Measurements from ENCODE around the gene TARBP1. TPM values are rescaled to one million over a fixed set of nuclear protein-coding genes. Genes with fewer than 3 reads are reported as not detected.

The TARBP1 gene
- total and polyA plus RNA-seq, 2 of the 4 experiments (the other 2 are of a cell fraction), result 10.6 to 17.7 TPM

GRCh38 chr1:234527346-234527745, 48.4 kb upstream of the TARBP1 start:
- Histone ChIP-seq H3K56ac (ENCODE audit: extremely low read depth, insufficient read depth, low read length) (no peak overlapping the region), H4K8ac (ENCODE audit: low read depth in 2 of 2, low read length in 2 of 2) (no peak overlapping the region), H3K36me3 (ENCODE audit: control insufficient read depth, insufficient read depth, low read length) (no peaks in the 10 kb centered on the region), H3K27ac (ENCODE audit: insufficient read depth, low read length) (no peak overlapping the region), H3K4ac (ENCODE audit: low read depth, low read length) (no peak overlapping the region; the same call in 1 of the 2 replicates), H3K9ac (ENCODE audit: low read depth, low read length) (no peak overlapping the region), H3K4me3 (ENCODE audit: insufficient read depth, low read depth, low read length) (no peak overlapping the region), H3K14ac (replicated peaks; ENCODE audit: low read depth, low read length) (no peak overlapping the region), H2BK120ac (ENCODE audit: low read depth, low read length) (no peak overlapping the region), H4K91ac (ENCODE audit: insufficient read depth, low read depth, low read length) (no peak overlapping the region), H2AK9ac (replicated peaks; ENCODE audit: low read depth, low read length, poor library complexity) (no peak overlapping the region), H2AFZ (replicated peaks; ENCODE audit: low read length, poor library complexity) (no peak overlapping the region), H3K4me1 (ENCODE audit: control insufficient read depth, insufficient read depth, low read length) (peaks cover 21% of the 10 kb centered on the region), H3K79me1 (ENCODE audit: low read depth in 1 of 2, low read length in 2 of 2) (peaks cover 0 to under 1% of the 10 kb centered on the region in 2 experiments; a peak in 1 of 4 replicates), H2BK5ac (ENCODE audit: low read depth, low read length, poor library complexity, severe bottlenecking) (no peak overlapping the region), H3K23ac (ENCODE audit: low read depth, low read length) (no peak overlapping the region; the same call in 1 of the 2 replicates), H3K18ac (ENCODE audit: low read depth, low read length) (no peak overlapping the region), H4K5ac (ENCODE audit: low read depth, low read length) (no peak overlapping the region), H3K4me2 (ENCODE audit: low read depth, low read length) (no peak overlapping the region), H3K9me3 (ENCODE audit: control insufficient read depth, insufficient read depth, low read length) (no peaks in the 10 kb centered on the region), H4K20me1 (ENCODE audit: insufficient read depth, low read length) (no peaks in the 10 kb centered on the region), H2BK20ac (ENCODE audit: low read depth, low read length) (no peak overlapping the region), H2AK5ac (ENCODE audit: low read depth, low read length) (no peak overlapping the region), H3K27me3 (ENCODE audit: control insufficient read depth, insufficient read depth, low read length) (no peaks in the 10 kb centered on the region), H2BK15ac (ENCODE audit: low read depth, low read length) (no peak overlapping the region), H3K9me1 (ENCODE audit: insufficient read depth, low read length) (peaks cover 7% of the 10 kb centered on the region)
- POLR2A ChIA-PET (ENCODE audit: unreplicated experiment), result no interaction called here
- intact Hi-C loops (cut with micrococcal nuclease), result no loop called here
- TF ChIP-seq NFE2L2 (IDR thresholded peaks at IDR 0.05; ENCODE audit: low read depth, low read length) (no peak), CHD1 (IDR thresholded peaks at IDR 0.05; ENCODE audit: low read depth, low read length) (no peak), BHLHE40 (IDR thresholded peaks at IDR 0.05; ENCODE audit: low read depth, low read length) (no peak), RFX5 (IDR thresholded peaks at IDR 0.05; ENCODE audit: low read depth, low read length) (no peak), CTCF (conservative IDR thresholded peaks at IDR 0.05; ENCODE audit: low read depth, low read length) (no peak), FOS (IDR thresholded peaks at IDR 0.05; ENCODE audit: low read depth, low read length) (no peak), MAZ (IDR thresholded peaks at IDR 0.05; ENCODE audit: borderline replicate concordance, low read depth, low read length) (no peak), ELK1 (IDR thresholded peaks at IDR 0.05; ENCODE audit: borderline replicate concordance, low read depth, low read length) (no peak)
- TF ChIP-seq, protein P1, sequence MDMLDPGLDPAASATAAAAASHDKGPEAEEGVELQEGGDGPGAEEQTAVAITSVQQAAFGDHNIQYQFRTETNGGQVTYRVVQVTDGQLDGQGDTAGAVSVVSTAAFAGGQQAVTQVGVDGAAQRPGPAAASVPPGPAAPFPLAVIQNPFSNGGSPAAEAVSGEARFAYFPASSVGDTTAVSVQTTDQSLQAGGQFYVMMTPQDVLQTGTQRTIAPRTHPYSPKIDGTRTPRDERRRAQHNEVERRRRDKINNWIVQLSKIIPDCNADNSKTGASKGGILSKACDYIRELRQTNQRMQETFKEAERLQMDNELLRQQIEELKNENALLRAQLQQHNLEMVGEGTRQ (IDR thresholded peaks at IDR 0.05; ENCODE audit: low read depth, low read length), result no peak
- WGBS, 2 experiments (ENCODE audit: extremely low coverage in 2 of 2, insufficient read length in 1 of 2), result no CpG with 5 or more reads among the region's 6 CpGs
- DNase-seq, result no peak
- CTCF ChIA-PET, result no interaction called here
- no peak for ATAC-seq (ENCODE audit: low read depth)
- in situ Hi-C loops (cut with MboI; ENCODE audit: low sequenced_read_pairs), result no loop called here
- BruUV-seq (replicated peaks), result no TSS peak
- dilution Hi-C loops (cut with HindIII; ENCODE audit: low sequenced_read_pairs, unreplicated experiment), result no loop called here

Measured in IMR-90 (cell line).